ENCODE measurements around the gene HLA-DQA1.
"Not testable (repeated sequence)": the region's sequence is repeated elsewhere in the genome, so short reads cannot be mapped to it uniquely, and the experiment has no call there.

HLA-DQA1 gene

GRCh38 chr6:32637219-32637880 is at the start of gene HLA-DQA1:
Gene HLA-DQA1 (plus strand): TSS chr6:32637406. CDS start chr6:32637459, 53 bp downstream.
- DNase-seq = peak; percentile 91

- DNase-seq = no peak
Observed at GRCh38 chr6:32588156-32588555, 49.0 kb upstream of the HLA-DQA1 start.

DNA sequence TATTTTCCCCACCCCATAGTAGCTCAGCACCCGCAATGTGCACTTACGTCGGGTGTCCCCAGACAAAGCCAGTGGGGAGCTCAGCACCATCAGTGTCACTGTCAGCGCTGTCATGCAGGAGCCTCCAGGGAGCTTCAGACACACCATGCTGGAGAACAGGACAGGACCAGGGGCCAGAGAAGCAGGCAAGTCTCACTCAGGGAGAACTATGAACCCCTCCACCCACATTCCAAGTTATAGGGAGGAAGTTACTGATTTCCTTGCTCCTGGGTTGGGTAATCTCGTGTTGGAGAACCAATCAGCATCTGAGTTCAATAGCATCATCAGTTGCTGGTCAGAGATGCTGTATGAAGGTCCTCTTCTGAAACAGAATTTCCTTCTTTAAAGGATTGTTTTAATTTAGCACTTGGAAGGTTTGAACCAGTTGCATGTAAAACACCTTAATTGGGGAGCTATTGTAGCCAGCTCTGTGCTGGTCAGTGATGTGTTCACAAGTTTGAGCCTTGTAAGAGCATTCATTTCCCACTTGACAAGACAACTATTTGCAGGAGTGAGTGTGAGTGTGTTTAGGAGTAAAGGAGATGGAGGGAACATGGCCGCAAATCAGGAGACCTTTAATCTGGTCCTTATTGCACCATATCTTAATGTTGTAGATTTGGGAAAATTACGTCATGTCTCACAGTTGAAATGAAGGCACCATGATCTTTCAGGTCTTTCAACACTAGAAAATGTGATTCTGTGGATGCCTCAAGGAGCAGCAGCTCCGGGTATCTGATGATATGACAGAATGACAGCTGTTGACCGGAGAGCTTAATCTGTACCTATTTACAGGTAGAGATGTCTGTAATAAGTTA is 47.4 kb upstream of the HLA-DQA1 start, which contains the start of gene HLA-DRB1:
TSS of gene HLA-DRB1 (minus strand) at position 253 of the 854 bp plus-strand sequence. CDS start at position 147, 106 bp downstream.
- peak; percentile 76 for DNase-seq

- DNase-seq = not testable (repeated sequence)
Observed at GRCh38 chr6:32590713-32591112, 46.5 kb upstream of the HLA-DQA1 start.

- no peak for DNase-seq
Observed at GRCh38 chr6:32597024-32597423, 40.2 kb upstream of the HLA-DQA1 start.

DNA sequence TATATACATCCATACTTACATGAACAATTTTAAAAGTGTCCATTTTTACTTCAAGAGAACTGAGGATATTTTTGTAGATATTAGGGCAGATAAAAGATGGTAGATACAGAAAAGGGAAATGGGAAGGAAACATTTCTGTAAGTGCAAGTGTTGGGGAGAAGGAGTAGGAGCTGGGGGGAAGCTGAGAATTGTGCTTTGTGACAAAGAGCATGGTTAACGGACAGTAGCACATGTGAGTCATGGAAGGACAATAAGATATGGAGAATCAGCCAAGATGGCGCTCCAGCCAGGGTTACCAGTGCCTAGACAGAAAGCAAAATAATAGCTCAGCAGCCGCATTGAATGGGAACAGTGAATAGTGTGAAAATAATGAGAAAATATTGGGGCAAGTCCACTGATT is 34.8 kb upstream of the HLA-DQA1 start:
- peak; percentile 65 for DNase-seq

DNA sequence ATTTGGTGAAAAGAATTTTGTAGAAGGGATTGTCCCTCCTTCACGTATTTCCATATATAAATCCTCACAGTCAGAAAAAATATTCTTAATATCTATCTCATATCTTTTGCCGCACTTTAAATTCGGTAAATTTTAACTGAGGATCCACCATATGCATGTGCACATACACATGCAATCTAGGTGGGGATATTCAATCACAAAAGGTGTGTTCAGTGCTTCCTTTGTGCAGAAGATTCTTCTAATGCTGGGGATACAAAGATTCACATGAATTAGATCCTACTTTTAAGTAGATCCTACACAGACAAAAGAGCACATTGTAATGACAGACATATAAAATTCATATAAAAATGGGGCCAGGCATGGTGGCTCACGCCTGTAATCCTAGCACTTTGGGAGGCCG is 34.0 kb upstream of the HLA-DQA1 start:
- DNase-seq = no peak

GRCh38 chr6:32603888-32604287 is 33.3 kb upstream of the HLA-DQA1 start:
- DNase-seq = peak; percentile 39

DNA sequence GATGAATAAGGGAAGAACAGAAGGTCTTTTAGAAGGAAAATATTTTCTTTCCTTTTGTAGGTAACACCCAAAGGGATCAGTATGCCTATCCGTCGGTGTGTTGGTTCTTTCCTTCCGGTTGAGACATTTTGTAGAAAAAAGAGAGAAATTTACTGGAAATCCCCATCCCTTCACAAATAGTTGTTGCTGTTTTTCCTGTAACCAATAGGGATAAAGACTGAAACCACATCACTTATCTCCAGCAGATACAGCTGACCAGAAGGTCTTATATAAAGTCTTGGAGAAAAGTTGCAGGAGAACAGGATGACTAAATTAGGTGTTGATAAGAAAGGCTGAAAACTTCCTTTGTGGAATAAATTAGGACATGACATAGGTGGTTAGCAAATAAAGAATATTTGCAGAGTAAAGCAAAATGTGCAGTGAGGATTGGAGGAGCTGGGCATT is 32.8 kb upstream of the HLA-DQA1 start:
- peak; percentile 76 for DNase-seq

- peak; percentile 88 for DNase-seq
Observed at GRCh38 chr6:32607263-32607987, 29.8 kb upstream of the HLA-DQA1 start.

DNA sequence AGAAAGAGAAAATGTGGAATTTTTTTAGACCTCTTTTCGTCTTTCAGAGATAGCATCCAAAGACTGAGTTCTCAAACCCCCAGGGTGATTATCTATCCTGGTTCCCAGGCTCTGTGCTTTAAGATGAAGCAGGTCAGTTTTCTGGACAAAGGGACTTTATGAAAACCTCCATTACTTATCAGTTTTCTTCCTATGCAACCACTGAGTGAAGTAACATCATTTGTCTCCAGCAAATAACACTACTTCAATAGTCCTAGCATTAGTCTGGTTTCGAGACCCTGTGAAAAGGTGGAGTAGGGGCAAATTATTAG is 29.3 kb upstream of the HLA-DQA1 start:
- no peak for DNase-seq

GRCh38 chr6:32608362-32608761 is 28.8 kb upstream of the HLA-DQA1 start:
- DNase-seq = no peak

DNA sequence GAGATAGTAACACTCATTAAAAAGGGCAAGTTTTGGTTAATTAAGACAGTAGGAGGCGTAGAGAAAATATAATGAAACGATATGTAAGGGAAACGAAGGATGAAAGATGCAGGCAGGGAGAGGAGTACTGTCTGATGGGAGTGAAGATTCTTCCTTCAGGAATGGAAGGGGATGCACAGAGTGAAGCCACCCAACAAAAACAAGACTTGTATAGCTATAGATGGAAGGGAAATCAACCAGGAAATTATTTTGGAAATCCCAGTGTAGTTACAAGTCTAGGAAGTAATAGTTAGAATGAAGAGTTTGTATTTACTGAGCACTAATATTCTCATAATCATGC is 27.8 kb upstream of the HLA-DQA1 start:
- no peak for DNase-seq

GRCh38 chr6:32609731-32610640 is 27.2 kb upstream of the HLA-DQA1 start:
- DNase-seq = peak; percentile 97

DNA sequence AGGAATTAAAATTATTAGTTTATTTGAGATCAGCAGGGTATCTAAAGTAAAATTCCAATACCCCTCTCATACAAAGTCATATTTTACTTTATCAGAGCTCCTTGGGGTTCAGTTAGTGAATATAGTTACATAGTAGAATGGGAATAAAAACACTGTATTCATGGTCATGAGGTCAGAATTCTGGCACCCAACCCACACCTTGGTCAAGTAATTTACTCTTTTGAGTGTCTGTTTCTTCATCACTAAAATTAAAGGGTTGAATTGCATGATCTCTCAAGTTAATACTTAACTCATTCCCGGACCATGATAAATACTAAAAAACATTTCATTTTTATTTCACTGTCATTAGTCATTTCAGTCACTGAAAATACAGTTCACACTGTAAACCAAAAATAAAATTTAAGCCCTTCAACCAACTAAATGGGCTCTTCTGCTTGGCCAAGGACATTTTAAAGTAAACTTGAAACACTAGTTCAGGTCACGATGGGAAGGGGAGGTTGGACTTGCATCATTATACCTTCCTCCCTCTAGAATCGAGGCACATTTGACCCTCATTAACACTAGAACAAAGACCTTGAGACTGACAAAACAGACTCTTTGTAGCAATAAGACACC is 26.4 kb upstream of the HLA-DQA1 start:
- DNase-seq = no peak

DNA sequence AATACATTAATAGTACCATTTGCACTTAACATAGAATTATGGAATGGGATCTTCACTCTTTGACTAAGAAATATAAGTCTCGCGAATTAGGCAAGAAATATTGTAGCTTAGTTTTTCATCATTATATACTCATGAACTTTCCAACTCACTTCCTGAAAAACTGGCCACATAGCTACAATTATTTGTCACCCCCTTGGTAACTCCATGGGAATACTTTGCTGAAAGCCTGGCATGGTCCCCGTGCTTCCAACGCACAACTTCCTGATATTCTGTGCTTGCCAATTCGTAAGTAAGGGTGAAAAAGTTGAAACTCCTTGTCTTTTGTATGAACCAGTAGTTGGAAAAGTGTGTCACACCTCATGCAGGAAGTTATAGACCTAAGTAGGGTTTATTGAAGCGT is 23.7 kb upstream of the HLA-DQA1 start:
- DNase-seq = peak; percentile 35

DNA sequence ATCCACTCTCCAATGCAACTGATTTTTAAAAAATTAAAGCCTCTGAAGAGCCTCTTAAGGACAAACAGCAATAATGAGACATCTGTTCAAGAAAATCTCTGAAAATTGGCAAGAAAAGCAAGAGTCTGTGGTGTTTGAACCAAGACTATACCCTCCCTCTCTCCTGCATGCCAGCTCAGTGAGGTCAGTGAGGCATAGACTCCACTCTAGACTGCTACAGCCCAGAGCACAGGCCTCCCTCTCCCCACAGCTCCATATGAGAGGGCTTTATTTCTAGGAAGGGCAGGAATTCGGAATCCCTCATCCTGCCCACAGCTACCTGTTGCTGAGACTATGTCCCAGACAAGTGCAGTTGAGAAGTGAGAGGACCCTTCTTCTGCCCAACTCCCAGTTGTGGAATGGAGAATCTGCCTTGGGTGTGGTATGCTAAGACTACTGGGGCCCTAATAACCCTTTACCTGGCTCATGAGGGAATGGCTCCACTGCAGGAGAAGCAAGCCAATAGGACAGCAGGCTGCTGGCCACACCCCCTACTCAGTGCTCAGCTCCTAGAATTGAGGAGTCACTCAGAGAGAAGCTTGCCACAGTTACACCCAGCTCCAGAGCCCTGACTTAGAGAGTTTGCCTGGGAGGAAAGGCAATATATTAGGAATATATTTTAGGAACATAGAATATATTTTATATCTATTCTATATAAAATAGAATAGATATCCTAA is 22.7 kb upstream of the HLA-DQA1 start:
- no peak for DNase-seq

- DNase-seq = no peak
Observed at GRCh38 chr6:32615885-32616532, 21.2 kb upstream of the HLA-DQA1 start.

DNA sequence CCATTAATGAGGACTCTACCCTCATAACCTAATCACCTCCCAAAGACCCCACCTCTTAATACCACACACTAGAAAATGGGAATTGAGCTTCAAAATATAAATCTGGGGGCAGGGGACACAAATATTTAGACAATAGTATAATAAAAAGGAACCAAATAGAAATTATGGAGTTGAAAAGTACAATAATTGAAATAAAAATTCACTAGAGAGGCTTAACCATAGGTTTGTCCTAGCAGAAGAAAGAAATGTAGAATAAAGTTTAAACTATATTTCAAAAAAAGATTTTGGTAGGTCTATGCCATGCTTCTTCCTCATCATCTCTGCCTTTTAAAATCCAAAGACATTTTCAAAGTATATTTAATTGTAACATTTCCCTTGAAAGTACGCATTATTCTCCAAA is 19.5 kb upstream of the HLA-DQA1 start:
- no peak for DNase-seq

DNA sequence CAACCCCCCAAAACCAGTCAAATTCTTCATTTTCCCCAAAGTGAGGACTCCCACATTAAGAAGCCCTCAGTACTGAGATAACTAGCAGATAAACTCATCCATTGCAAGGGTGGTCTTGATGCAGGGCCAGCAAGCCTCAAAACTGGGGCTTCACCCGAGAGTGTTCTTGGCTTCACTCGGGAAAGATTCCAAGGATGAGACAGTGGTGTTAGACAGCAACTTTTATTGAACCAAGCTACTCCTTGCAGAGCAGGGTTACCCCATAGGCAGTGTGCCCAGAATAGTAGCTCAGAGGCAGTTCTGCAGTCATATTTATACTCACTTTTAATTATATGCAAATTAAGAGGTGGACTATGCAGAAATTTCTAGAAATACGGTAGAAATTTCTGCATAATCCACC is 15.8 kb upstream of the HLA-DQA1 start:
- no peak for DNase-seq

Measured in inflammatory macrophage treated with lipopolysaccharide for 4 hours (primary cell).